H7 (cell line): Measurements from ENCODE around the gene G6PC2. TPM values are rescaled to one million over a fixed set of nuclear protein-coding genes. Genes with fewer than 3 reads are reported as not detected.
"Not testable (repeated sequence)": the region's sequence is repeated elsewhere in the genome, so short reads cannot be mapped to it uniquely, and the experiment has no call there.

Experiments used
- DNase-seq: peaks from one replicate; pipeline ENCODE4 v3.0.0; 2012
- H3K27me3 ChIP-seq: 2 replicates; pipeline ENCODE4 v1.6.0; 2011; ENCODE audit warnings: mild to moderate bottlenecking, low read length; ENCODE audit not compliant: control insufficient read depth, insufficient read depth
- H3K36me3 ChIP-seq: replicated peaks from 2 replicates; pipeline ENCODE4 v1.5.1; 2011; ENCODE audit warnings: low read length; ENCODE audit not compliant: control insufficient read depth, insufficient read depth
- H3K4me3 ChIP-seq: 2 replicates; pipeline ENCODE4 v1.5.1; 2011; ENCODE audit warnings: low read depth, mild to moderate bottlenecking, control low read depth, low read length, moderate library complexity; ENCODE audit not compliant: insufficient read depth
- total RNA-seq: library from RNA; depleted of rRNA; stranded (reverse); fragments of >200 nt; shearing (Covaris generic); gene quantifications from 2 replicates; pipeline ENCODE4 v1.2.3, GENCODE V29; 2014; rRNA removed

The G6PC2 gene, protein sequence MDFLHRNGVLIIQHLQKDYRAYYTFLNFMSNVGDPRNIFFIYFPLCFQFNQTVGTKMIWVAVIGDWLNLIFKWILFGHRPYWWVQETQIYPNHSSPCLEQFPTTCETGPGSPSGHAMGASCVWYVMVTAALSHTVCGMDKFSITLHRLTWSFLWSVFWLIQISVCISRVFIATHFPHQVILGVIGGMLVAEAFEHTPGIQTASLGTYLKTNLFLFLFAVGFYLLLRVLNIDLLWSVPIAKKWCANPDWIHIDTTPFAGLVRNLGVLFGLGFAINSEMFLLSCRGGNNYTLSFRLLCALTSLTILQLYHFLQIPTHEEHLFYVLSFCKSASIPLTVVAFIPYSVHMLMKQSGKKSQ
- total RNA-seq = not detected in 2 replicates

GRCh38 chr2:168901003-168901402 is at the start of gene G6PC2:
Gene G6PC2, plus strand, starts transcription at chr2:168901291. Its CDS starts 41 bp downstream, at chr2:168901332.
- no peaks in the 10 kb centered on the region for H3K27me3 ChIP-seq
- DNase-seq = no peak
- H3K36me3 ChIP-seq = no peaks in the 10 kb centered on the region
- no peak within 1 kb of the TSS for H3K4me3 ChIP-seq

DNA sequence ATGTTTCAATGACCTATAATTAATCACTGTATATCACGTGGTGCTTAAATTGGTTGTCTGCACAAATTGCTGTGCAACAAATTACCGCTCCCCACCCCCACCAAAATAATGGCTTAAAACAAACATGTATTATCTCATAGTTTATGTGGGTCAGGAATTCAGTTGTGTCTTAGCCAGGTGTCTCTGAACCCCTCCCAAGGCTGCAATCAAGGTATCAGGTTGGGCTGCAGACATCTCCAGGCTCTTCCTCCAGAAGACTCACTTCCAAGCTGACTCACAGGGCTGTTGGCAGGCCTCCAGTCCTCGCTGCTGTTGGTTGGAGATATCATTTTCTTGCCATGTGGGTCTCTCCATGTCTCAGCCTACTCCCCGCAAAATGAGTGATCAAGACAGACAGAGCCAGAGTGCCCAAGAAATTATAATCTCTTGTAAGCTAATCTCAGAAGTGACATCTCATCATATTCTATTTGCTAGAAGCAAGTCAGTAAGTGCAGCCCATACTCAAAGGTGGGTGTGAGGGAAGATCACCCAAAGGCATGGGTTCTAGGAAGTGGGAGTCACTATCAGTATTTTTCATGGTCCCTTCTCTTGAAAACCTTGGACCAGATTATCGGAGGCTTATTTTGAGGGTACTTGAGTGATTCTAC is 49.3 kb upstream of the G6PC2 start:
- no peak for DNase-seq
- Histone ChIP-seq H3K36me3 (no peaks in the 10 kb centered on the region; the same call in 1 of the 2 replicates), H3K4me3 (no peak overlapping the region), H3K27me3 (no peaks in the 10 kb centered on the region)

DNA sequence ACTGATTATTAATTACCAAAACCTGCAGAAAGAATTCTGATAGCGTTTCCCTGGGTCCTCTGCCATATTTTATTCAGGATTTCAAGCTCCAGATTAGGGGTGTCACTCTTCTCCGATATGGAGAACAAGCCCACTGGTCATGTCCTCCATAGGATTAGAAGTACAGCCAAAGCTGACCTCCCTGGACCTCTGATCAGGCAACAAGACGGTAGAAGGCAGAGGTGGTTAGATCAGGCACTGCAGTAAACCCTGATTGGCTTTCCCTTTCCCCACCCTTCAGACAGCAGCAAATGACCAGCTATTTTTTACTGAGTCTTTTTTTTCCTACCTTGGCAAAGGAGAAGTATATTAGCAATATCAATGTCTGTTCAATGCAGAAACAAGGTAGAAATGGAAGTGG is 48.6 kb upstream of the G6PC2 start:
- Histone ChIP-seq H3K27me3 (no peaks in the 10 kb centered on the region), H3K36me3 (no peaks in the 10 kb centered on the region; the same call in 1 of the 2 replicates), H3K4me3 (no peak overlapping the region)
- DNase-seq = no peak

DNA sequence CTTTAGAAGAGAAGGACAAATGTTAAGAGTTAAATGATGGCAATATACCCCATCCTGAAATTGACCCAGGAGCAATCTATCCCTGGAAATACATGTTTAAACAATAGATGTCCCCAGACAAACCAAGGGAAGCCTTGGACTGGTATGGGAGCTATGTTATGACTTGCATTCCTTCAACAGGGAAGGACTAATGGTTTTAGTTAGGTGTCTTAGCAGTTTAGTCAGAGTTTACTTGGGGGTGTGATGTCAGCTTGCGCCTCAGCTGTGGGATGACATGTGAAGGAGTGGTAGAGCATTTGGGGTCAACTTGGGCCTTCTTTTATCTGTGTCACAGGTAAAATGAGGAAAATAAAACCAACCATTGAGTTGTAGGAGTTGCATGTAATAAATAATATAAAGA is 47.6 kb upstream of the G6PC2 start:
- no peaks in the 10 kb centered on the region; the same call in 1 of the 2 replicates for H3K36me3 ChIP-seq
- no peak for DNase-seq
- no peak overlapping the region for H3K4me3 ChIP-seq
- no peaks in the 10 kb centered on the region for H3K27me3 ChIP-seq

GRCh38 chr2:168854651-168855050 is 46.4 kb upstream of the G6PC2 start:
- no peaks in the 10 kb centered on the region; the same call in 1 of the 2 replicates for H3K36me3 ChIP-seq
- H3K27me3 ChIP-seq = no peaks in the 10 kb centered on the region
- H3K4me3 ChIP-seq = no peak overlapping the region
- DNase-seq = no peak

GRCh38 chr2:168855601-168856000 is 45.5 kb upstream of the G6PC2 start:
- H3K4me3 ChIP-seq = no peak overlapping the region
- H3K36me3 ChIP-seq = no peaks in the 10 kb centered on the region; the same call in 1 of the 2 replicates
- no peak for DNase-seq
- H3K27me3 ChIP-seq = no peaks in the 10 kb centered on the region

- no peak for DNase-seq
- no peak overlapping the region for H3K4me3 ChIP-seq
- H3K27me3 ChIP-seq = no peaks in the 10 kb centered on the region
- H3K36me3 ChIP-seq = no peaks in the 10 kb centered on the region; the same call in 1 of the 2 replicates
Observed at GRCh38 chr2:168858146-168858545, 42.9 kb upstream of the G6PC2 start.

DNA sequence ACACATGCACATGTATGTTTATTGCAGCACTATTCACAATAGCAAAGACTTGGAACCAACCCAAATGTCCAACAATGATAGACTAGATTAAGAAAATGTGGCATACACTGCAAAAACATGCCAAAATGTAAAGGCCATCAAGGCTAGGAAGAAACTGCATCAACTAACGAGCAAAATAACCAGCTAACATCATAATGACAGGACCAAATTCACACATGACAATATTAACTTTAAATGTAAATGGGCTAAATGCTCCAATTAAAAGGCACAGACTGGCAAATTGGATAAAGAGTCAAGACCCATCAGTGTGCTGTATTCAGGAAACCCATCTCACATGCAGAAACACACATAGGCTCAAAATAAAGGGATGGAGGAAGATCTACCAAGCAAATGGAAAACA is 33.9 kb upstream of the G6PC2 start:
- H3K27me3 ChIP-seq, DNase-seq, H3K36me3 ChIP-seq, H3K4me3 ChIP-seq: not testable (repeated sequence)

- not testable (repeated sequence) for H3K27me3 ChIP-seq, H3K4me3 ChIP-seq, H3K36me3 ChIP-seq, DNase-seq
Observed at GRCh38 chr2:168870369-168870768, 30.7 kb upstream of the G6PC2 start.

- not testable (repeated sequence) for H3K36me3 ChIP-seq, H3K27me3 ChIP-seq, H3K4me3 ChIP-seq, DNase-seq
Observed at GRCh38 chr2:168870824-168871223, 30.3 kb upstream of the G6PC2 start.

GRCh38 chr2:168874368-168875054 is 26.6 kb upstream of the G6PC2 start:
- no peak for DNase-seq
- Histone ChIP-seq H3K36me3 (no peaks in the 10 kb centered on the region; the same call in 1 of the 2 replicates), H3K4me3 (no peak overlapping the region), H3K27me3 (no peaks in the 10 kb centered on the region)

DNA sequence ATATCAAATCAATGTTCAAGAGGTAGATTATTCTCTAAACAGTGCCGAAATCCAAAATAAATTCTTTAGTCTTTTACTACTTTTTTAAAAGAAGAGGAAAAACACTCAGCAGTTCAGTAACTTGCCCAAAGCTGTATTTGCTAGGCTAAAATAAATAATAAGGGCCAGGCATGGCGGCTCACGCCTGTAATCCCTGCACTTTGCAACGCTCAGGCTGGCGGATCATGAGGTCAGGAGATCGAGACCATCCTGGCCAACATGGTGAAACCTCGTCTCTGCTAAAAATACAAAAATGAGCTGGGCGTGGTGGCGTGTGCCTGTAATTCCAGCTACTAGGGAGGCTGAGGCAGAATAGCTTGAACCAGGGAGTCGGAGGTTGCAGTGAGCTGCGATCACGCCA is 18.9 kb upstream of the G6PC2 start:
- H3K36me3 ChIP-seq, DNase-seq, H3K27me3 ChIP-seq, H3K4me3 ChIP-seq: not testable (repeated sequence)

- no peak for DNase-seq
- no peaks in the 10 kb centered on the region for H3K27me3 ChIP-seq
- H3K36me3 ChIP-seq = peaks cover 1% of the 10 kb centered on the region; the same call in 1 of the 2 replicates
- no peak overlapping the region for H3K4me3 ChIP-seq
Observed at GRCh38 chr2:168884975-168885374, 16.1 kb upstream of the G6PC2 start.

GRCh38 chr2:168889635-168890005 is 11.5 kb upstream of the G6PC2 start:
- DNase-seq = peak; percentile 4
- Histone ChIP-seq H3K27me3 (no peaks in the 10 kb centered on the region; the same call in 1 of the 2 replicates), H3K36me3 (peaks cover 1% of the 10 kb centered on the region; the same call in 1 of the 2 replicates)

More at GRCh38 chr2:168889635-168890005, 11.5 kb upstream of the G6PC2 start:
- peak overlapping the region; percentile 78 for H3K4me3 ChIP-seq
